Measurements from ENCODE around the gene ACSL5.
A peak's percentile ranks its signal among the peaks of the same experiment; 100 is the strongest.
"Not testable (repeated sequence)": the region's sequence is repeated elsewhere in the genome, so short reads cannot be mapped to it uniquely, and the experiment has no call there.

The ACSL5 gene

DNA sequence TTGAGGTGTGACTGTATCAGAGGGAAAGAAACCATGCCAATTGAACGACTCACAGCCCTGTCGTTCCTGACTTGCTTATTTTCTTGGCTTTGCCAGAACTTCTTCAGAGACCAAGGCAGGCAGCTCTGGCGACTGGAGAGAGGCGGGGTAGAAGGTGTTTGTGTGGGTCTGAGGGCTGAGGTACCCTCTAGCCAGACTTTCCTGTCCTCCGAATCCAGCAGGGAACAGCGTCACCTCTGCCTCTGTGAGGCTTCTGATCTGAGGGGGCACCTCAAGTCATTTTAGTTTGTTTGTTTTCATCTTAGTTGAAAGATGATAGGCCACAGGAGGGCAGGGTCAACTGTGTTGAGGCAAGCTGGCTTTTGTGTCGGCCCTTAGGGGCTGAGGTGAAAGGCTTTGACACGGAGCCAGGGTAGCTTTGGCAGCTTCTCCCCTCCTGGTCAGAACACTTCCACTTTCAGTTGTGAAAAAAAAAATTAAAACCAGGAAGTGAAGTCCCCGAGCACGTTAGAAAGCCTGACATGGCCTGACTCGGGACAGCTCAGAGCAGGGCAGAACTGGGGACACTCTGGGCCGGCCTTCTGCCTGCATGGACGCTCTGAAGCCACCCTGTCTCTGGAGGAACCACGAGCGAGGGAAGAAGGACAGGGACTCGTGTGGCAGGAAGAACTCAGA, 1.9 kb downstream of the ACSL5 start:
- DNase-seq (ENCODE audit: low read depth in 2 of 2) = peak; percentile 11 to 21

DNA sequence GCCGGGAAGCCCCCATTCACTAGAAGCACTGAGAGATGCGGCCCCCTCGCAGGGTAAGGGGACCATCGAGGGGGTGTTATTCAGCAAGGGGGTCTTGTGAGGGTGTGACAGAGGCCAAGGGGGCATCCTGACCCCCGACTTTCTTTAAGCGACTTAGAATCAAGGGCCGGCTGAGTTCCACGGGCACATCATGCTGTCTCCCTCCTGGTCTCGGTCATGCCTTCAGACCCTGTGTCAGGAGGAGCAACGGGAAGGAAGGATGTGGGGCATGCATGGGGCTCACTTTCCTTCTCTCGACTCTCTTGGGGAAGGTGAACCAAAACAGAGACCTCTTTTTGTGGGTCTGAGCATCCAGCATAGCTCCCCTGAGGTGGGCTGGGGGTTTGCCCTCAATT, 2.5 kb downstream of the ACSL5 start:
- DNase-seq (ENCODE audit: low read depth in 2 of 2) = no peak

DNA sequence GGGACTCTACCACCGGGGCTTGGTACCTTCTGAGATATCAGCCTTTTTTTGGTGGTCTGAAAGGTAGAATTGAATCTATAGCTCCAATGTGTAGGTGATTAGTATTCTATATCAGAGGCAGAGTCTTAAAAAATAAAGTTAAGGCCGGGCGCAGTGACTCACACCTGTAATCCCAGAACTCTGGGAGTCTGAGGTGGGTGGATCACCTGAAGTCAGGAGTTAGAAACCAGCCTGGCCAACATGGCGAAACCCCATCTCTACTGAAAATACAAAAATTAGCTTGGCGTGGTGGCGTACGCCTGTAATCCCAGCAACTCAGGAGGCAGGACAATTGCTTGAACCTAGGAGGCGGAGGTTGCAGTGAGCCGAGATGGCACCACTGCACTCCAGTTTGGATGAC, 3.2 kb downstream of the ACSL5 start:
- not testable (repeated sequence) for DNase-seq (ENCODE audit: low read depth in 2 of 2)

DNA sequence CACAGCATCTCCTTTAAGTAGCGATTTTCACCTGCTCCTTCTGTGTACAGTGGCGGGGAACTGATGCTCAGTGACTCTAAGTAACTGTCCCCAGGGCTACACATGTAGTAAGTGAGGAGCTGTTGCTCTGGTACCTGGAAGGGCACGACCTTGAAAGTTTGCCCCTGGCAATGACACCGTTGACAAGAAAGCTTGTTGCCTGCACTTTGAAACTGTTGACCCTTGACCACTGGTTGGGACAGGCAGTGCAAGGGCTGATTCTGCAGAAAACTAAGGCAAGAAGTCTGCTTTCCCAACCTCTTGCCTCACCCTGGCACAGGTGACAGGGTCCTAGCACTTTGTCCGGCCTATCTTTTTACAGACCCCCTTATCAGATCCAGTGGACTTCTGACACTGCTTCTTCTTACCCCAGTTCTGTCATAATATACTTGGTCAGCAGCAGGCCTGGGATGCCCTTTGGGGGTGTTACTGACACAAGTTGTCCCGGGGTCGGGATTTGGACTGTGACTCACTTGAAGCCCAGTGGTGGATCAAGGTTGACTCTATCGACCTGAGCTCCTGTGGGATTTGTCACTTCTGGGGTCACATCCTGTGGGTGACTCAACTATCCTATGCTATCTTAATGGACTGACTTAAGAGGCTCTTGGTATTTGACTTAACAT, 5.8 kb downstream of the ACSL5 start:
- DNase-seq (ENCODE audit: low read depth in 2 of 2) = no peak

DNA sequence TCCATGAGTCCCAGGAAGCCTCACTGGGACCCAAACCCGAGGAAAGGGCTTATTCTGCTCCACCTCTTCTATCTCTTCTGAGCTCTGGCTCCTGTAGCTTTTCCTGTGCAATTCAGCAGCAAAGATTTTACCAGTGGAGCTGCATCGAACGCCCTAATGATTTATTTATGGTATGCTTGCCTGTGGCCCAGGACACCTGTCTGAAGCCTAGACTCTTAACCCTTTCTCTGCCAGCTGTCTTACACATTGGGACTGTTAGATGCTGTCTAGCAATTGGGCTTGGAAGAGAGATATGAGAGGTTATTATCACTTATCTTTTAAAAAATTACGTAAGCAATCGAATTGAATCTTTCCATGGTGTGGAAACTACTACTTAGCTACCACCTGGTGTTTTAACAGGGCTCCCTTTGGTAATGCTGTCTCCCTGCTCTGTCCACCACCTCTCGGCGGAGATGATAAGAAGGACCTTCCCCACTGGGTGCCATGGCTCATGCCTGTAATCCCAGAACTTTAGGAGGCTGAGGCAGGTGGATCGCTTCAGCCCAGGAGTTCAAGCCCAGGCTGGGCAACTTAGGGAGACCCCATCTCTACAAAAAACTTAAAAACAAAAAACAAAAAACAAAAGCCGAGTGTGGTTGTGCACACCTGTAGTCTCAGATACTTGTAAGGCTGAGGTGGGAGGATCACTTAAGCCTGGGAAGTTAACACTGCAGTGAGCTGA, 8.8 kb downstream of the ACSL5 start:
- DNase-seq (ENCODE audit: low read depth in 2 of 2) = no peak

DNA sequence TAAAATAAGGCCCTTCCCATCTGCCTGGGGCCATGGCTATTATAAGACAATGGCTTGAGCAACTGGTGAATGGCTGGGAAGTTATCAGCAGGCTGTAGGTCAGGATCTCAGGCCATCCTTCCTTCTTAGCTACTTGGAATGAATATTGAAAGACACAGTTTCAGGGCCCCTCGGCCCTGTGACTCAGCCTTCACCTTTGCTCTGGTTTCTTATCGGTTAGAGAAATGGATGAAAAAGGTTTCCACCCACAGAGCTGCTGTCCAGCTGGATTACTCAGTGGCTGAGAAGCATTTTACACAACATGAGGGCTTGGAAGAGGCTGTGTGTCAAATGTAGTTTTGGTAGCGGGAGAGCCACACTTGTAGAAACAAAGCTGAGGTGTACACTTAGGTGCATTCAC, 9.4 kb downstream of the ACSL5 start:
- DNase-seq (ENCODE audit: low read depth in 2 of 2) = no peak

DNA sequence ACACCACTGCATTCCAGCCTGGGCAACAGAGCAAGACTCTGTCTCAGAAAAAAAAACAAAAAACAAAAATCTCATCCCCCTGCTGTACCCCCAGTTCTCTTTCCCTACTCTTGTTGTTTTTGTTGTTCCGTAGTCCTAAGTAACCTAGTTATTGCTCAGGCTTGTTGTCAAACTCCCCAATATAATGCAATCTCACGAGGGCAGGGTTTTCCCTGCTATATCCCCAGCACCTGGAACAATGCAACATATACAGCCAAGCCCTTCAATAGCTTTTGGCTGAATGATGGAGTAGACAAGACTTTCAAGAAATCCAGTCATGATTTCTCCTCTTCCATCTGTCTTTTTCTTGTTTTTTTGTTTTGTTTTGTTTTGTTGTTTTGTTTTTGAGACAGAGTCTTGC, 10.2 kb downstream of the ACSL5 start:
- DNase-seq (ENCODE audit: low read depth in 2 of 2) = no peak

DNA sequence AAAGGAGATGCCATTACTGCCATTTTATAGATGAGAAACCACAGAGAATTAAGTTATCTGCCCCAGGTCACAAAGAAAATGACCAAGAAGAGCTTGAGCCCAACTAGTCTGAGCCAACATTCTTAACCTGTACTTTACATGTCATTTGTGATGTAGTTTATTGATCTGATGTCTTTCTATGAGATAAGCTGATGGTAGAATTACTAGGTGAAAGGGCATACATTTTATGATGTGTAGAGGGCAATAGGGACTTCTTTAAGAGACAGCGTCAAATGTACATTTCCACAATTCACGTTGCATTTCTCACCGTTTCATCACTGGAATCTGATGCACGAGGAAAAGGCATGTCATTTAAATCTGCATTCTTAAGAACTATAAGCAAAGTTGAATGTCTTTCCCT, 11.3 kb downstream of the ACSL5 start:
- DNase-seq (ENCODE audit: low read depth in 2 of 2) = no peak

DNA sequence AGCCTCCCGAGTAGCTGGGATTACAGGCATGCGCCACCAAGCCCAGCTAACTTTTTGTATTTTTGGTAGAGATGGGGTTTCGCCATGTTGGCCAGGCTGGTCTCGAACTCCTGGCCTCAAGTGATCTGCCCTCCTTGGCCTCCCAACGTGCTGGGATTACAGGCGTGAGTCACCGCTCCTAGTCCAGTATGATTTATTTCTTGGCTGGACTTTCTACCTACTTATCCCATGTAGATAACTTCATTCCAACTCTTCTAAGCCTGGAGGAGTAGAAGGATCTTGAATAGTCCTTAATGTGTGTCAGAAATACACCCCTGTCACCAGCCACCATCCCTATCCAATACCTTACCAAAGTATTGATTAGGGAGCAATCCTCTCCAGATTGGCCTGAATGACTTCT, 14.1 kb downstream of the ACSL5 start:
- DNase-seq (ENCODE audit: low read depth in 2 of 2) = not testable (repeated sequence)

DNA sequence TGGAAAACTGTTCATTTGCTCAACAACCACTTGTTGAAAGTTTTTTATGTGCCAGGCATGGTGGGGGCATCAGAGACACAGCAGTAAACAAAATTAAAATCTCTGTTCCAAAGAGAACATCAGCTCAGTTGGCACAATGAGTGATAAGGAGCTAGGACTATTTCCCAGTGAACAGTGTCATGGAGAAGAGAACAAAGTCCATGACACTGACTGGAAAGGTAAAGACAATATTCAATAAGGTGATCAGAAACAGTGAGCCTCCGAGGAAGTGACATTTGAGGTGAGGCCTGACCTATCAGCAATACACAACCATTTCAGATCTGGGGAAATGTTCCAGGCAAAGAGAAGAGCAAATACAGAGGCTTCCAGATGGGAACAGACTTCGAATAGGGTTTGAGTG, 14.6 kb downstream of the ACSL5 start:
- DNase-seq (ENCODE audit: low read depth in 2 of 2) = no peak

DNA sequence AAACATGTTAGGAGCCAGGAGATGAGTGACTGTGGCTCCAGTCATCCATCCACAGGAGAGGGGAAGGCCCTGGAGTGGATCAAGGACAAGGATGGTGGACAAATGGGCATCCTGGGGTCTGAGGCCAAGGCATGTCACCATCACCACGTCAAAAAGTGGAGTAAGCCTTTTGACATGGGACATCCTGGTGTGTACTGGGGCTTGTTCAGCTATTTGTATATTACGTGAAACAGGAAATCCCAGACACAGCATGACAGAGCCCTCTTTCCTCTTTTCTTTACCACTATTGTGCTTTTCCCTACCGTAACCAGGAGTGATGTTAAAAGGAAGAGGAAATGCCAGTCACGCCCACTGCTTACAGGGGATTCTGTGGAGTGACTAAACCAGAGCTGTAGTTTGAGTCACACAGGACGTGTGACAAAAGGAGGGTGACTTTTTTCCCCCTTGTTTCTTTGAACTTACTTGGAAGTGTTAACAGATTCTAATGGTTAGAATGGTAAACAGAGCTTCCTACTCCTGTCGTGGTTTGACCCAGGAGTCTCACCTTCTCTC, 15.4 kb downstream of the ACSL5 start:
- DNase-seq (ENCODE audit: low read depth in 2 of 2) = peak in 1 of 2 donors; percentile 55

DNA sequence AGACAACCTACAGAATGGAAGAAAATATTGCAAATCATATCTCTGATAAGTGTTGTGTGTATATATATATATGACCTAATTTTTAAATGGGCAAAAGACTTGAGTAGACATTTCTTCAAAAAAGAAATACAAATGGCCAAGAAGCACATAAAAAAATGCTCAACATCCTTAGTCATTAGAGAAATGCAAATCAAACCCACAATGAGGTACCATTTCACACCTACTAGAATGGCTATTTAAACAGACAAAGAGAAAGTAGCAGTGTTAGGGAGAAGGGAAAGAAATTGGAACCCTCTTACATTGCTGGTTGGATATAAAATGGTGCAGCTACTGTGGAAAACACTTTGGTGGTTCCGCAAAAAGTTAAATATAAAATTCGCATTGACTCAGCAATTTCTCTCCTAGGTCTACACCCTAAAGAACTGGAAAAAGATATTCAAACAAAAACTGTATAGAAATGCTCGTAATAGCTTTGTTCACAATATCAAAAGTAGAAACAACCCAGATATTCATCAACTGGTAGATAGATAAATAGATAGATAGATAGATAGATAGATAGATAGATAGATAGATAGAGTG, 16.3 kb downstream of the ACSL5 start:
- DNase-seq (ENCODE audit: low read depth in 2 of 2) = no peak

DNA sequence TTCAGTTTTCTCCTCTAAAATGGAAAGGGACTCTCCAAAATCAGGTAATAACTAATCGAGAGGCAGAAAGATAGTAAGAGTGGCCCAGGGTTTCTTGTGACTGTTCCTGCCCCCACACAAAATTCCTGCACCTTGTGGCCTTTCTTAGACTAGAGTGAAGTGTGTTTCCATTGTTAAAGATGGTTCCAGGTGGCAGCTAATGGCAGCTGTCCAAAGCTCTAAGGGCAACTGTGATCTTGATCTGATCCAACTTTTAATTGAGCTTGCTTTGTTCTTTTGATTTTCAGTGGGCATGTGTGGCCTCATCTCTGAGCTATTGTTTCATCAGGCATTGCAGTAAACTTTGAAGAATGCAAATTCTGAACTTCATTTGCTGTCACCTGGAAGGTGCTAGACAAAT, 19.4 kb downstream of the ACSL5 start:
- no peak for DNase-seq (ENCODE audit: low read depth in 2 of 2)

DNA sequence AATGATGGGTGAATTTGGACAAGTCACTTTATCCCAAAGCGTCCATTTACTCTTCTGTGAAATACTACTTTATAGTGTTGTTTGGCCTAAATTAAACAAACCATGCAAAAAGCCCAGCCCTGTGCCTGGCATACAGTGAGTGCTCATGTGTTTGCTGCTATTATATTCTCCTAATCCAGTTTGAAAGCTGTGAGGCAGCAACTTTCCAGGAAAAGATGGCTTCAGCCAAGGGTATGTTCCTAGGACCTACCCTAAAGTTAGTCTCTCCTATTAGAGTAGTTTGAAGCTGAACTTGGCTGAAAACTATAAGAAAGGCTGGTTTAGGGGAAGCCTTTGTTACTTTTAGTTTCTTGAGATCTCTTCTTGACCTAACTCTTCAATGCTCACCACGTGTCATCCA, 19.9 kb downstream of the ACSL5 start:
- no peak for DNase-seq (ENCODE audit: low read depth in 2 of 2)

DNA sequence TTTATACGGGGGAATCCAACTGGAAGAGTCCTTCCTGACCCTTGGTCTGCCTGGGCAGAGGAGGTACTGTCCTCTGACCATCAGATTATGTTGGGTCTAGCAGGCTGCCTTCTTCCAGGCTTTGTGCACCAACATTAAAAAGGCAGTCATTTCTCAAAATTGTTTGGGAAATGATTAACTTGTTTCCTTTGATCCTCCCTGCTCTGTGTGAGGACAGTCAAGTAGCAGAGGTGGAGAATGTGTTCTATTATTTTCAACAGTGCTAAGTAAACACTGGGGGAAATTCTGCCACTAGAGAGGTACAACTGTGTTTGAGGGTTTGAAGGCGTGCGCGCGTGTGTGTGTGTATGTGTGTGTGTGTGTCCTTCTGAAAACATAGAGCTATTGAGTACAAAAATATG, 20.6 kb downstream of the ACSL5 start:
- no peak for DNase-seq (ENCODE audit: low read depth in 2 of 2)

DNA sequence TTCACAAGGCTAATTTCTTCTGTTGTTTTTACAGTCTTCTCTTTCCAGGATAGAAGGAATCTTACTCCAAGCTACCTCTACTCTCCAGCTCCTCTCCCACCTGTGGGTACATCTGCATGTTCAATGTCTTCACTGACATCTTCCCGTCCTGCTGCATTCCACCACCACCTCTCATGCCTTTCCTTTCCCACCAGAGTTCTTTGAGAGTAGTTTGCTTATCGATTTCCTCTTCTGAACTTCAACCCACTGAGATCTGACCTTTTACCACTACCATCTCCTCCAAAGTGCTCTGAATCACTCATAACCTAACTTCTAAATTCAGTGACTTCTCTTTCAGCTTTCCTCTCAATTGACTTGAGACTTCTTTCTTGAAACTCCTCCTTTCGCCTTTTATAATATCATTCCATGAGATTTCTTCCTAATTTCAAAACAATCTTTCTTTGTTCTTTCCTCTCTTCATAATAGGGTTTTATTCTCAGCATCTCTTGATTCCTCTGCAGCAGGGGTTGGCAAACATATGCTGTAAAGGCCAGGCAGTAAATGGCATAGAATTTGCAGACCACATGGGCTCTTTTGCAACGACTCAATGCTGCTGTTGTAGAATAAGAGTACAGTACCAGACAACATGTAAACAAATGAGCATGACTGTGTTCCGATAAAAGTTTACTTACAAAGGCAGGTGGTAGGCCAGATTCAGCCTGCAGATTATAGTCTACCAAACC, 22.1 kb downstream of the ACSL5 start:
- no peak for DNase-seq (ENCODE audit: low read depth in 2 of 2)

DNA sequence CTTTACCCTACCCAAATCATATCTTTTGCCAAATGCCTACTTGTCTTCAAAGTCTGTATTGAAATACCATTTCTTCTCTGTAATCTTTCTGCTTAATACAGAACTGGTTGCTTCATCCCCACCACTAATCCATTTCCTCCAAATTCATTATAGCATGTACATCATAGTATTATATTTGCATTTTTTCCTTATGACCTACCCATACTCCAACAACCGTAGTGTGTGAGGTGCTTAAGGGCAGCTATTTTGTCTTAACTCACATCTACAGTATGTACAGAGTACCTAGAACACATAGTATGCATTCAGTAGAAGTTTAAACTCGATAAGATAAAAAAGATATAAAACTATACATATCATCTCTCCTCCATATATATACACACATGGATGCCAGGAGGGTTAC, 23.7 kb downstream of the ACSL5 start:
- no peak for DNase-seq (ENCODE audit: low read depth in 2 of 2)

DNA sequence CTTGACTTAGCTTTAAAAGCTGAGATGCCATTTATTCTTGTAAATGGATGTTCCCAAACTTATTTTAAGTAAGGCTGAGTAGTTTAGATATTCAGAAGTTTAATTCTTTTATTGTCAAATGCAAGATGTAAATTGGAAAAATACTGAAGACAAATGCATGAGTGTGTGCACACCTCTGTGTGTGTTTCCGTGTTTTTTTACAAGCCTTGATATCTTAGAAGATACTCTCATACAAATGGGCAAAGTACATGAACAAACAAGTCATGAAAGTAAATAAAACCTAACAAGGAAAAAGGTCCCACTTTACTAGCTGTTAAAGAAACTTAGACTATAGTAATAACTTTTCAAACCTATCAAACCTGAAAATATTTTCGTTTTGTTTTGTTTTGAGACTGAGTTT, 29.0 kb downstream of the ACSL5 start:
- no peak for DNase-seq (ENCODE audit: low read depth in 2 of 2)

DNA sequence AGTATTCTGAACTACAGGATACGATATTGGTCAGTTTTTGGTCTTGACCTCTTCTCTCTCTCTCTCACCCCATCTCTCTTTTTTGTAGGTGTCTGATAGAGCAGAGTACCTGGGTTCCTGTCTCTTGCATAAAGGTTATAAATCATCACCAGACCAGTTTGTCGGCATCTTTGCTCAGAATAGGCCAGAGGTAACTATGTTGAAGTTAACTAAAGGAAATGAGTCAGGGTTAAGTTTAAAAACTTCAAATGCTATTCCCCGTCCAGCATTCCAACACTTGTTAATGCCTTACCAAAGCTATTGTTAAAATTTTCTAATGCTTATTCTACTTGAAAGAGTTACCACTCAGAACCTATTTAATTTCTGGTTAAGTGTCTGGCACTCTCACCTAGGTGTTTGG, 30.7 kb downstream of the ACSL5 start:
- DNase-seq (ENCODE audit: low read depth in 2 of 2) = no peak

DNA sequence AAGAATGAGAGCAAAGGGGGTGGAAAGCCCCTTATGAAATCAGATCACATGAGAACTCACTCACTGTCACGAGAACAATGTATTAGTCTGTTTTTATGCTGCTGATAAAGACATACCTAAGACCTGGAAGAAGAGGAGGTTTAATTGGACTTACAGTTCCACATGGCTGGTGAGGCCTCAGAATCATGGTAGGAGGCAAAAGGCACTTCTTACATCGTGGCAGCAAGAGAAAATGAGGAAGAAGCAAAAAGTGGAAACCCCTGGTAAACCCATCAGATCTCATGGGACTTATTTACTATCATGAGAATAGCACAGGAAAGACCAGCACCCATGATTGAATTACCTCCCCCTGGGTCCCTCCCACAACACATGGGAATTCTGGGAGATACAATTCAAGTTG, 32.9 kb downstream of the ACSL5 start:
- DNase-seq (ENCODE audit: low read depth in 2 of 2) = not testable (repeated sequence)

DNA sequence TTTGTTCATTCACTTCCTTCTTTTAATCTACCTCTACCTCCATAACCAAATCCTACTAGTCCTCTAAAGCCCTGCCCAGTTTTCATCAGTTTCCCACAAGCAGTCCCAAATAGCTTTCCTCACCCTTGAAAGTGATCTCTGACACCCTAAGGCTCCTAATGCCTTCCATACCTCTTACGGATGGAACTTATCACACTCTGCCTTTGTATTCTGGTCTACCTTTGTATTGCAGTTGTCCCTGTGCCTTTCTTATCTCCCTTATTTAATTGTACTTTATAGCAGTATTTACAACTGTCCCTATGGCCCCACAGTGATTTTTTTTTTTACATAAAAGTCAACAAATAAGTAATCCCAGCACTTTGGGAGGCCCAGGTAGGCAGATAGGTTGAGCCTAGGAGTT, 33.8 kb downstream of the ACSL5 start:
- no peak for DNase-seq (ENCODE audit: low read depth in 2 of 2)

DNA sequence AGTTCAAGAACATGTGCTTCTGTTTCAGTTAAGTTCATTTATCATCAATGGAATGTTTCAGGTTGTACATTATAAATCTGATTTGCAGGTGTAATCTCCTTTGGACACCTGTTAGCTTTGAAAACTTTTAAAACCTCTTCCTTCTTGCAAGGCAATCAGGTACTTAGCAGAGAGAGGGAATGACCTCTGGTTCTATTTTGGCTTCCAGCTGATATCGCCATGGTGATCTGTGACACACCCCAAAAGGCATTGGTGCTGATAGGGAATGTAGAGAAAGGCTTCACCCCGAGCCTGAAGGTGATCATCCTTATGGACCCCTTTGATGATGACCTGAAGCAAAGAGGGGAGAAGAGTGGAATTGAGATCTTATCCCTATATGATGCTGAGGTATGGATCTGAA, 35.4 kb downstream of the ACSL5 start:
- no peak for DNase-seq (ENCODE audit: low read depth in 2 of 2)

All from stimulated activated CD8-positive, alpha-beta memory T cell treated with anti-CD3 and anti-CD28 coated beads, Interleukin-7, amount 100 ng/mL, for 4 hours (primary cell).